Activated T-helper 1 cell treated with anti-CD3 and anti-CD28 coated beads, Interleukin-2, amount 50 U/mL, for 16 hours (primary cell): Measurements from ENCODE around the gene PPM1H.

Experiments
- DNase-seq, 2 donors: peaks; one replicate each; pipeline ENCODE4 v3.0.0-alpha.2; 2020; ENCODE audit warnings: low read depth in 1 of 2, low spot score in 1 of 2

Gene PPM1H

DNA sequence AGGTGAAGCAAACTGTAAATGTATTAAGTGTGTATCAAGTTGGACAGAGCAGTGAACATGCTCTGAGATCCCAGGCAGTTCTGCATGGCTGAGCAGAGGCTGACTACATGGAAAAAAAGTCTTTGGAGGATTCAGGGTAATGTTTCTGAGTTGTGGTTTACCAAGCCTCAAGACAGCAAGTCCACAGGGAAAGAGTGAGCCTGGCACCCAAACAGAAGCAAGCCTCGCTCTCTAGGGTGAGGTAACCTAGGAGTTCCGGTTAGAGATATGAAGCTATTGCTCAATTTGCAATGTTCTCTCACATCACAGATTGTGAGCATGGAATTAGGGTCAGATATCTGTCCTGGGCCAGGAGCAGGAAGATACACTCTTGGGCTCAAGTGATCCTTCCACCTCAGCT, 309.7 kb downstream of the PPM1H start:
- DNase-seq: no peak

DNA sequence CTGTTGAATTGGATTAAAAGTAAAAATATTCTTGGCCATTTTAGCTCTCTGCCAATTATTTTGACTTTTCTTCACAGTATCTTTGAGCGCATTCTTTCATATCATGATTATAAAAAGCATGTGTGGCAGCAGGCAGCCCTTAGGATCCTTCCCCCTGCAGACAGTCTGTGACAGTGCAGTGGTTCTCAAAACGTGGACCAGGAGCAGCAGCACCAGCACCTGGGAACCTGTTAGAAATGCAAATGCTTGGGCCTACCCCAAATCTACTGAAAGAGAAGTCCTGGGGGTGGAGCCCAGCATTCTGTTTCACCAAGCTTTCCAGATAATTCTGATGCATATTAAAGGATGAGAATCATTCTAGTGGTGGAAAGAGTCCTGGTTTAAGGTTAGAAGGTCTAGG, 312.8 kb downstream of the PPM1H start:
- DNase-seq: no peak

DNA sequence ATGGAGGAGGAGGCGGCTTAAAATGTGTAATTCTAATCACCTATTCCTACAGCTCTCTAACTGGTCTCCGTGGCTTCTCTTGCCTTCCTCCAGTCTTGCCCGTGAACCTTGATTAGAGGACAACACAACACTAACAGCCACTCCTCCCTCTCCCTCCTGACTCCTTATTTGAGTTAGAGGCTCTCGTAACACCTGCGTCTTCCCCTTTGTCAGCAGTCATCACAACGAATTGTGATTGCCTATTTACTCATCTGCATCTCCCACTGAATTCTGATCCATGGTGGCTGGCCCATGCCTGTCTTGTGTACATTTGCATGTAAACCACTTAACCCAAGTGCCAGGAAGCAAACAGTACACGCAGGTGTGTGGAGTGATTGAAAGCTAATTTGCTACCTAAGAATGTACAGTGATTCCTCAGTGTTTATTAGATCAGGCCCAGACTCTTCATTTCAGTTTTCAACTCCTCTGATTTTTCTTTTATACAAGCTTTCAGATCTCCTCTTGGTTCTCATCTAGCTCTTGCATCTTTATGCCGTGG, 313.8 kb downstream of the PPM1H start:
- no peak for DNase-seq

DNA sequence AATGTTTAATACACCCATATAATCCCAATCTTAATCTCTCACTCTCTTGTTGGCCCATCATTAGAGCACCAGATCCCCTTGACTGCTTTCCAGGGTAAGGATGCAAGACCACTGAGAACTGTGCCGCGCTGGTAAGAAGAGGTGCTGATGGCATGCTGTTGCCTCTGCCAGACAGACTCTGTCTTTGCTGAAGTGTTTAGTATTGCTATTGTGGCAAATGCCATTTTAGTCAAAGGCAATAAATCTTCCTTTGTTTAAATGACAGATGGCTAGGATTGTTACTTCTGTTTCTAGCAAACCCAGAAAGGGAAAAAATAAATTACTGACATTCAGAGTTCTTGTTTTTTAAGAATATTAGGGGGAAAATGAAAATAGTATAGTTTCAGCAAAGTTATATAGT, 316.0 kb downstream of the PPM1H start:
- DNase-seq: no peak

DNA sequence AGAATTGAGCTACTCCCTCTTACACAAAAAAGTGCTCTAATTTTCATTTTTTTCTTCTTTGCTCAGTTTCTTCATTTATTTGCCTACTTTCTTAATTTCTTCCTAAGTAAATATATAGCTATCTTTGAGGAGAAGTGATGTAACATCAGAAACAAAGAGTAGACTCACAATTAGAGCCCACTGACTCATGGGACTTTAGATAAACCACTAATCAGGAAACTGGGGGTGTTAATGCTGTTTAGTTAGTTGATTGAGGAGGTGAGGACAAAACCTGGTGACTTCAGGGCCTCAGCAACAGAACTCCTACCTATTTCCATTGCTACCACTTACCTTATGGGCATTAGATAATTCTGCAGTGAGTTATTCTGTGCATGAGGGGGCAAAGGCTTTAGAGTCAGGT, 316.6 kb downstream of the PPM1H start:
- no peak for DNase-seq

DNA sequence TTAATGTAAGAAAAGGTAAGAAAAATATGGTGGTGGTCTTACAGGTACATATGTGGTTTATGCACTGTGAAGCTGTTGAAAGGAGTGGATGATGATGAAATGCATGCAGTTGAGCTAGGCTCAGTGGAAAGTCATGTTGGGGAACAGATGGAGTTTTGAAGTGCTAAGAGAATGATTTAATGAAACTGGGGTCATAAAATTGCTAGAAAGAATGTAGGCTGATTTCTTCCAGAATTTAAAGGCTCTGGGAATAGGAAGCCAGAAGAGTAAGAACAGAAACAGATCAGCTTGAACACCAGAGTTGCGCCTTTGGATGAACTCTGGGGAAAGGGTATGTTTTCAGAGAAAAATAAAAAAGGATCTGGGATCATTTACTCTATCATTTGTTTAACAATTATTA, 321.9 kb downstream of the PPM1H start:
- DNase-seq: no peak

DNA sequence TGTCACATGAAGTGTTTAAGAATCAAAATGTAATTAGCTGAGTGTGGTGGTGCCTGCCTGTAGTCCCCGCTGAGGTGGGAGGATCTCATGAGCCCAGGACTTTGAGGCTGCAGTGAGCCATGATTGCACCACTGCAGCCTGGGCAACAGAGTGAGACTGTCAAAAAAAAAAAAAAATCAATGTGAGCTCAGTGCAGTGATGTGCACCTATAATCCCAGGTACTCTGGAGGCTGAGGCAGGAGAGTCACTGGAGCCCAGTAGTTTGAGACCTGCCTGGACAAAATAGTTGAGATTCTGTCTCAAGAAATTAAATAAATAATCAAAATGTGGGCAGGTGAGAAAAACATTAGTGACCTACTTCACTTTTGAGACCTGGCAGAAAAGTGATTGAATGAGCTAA, 328.3 kb downstream of the PPM1H start:
- DNase-seq: no peak

DNA sequence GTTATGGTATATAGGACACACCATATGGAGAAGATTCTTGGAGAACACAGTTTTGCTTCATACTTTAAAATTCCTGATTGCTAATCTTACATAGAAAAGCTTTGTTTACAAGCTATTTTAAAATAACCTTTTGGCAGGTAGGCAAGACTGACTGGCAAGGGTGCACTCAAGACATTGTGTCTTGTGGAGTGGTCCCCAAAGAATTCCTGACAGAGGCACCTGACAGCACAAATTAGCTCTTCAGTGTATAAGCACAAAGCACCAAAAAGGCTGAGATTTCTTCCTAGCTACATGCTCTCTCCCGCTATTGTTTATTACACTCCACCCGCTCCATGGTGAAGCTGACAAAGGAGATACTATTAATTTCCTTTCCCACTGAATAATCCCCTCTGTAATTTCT, 329.0 kb downstream of the PPM1H start:
- DNase-seq: no peak

DNA sequence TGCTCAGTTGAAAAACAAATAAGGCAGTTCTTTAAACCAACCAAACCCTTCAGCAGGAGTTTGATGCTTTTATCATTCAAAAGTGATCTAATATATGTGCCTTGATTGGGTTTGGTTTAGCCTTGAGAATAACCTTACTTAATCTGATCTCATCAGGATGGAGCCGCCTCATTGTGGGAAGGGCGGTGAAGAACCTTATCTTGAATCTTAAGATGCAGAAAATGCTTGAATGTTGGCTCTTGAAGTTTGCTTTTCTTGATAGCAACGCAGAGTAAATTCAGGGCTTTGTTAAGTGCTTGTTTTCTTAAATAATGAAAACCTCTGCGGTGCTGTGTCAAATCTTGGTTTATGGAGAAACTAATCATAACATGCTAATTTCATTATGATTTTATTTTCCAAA, 330.1 kb downstream of the PPM1H start:
- no peak for DNase-seq

DNA sequence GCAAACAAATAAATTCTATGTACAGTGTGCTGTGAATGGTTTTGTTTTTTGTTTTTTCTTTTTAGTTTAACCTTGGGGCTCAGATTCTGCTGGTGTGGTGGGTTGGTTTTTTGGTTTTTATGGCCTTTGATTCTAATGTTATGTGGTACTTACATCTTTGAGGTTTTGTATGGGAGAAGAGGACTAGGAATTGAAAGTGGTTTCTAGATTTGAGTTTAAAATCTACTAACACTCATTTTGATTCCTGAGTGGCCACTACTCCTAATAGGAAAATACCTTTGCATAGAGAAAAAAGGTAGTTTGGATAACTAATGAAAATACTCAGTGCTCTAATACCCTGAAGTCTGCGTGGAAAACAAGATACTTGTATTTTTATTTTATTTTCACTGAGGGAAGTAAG, 330.6 kb downstream of the PPM1H start:
- no peak for DNase-seq

DNA sequence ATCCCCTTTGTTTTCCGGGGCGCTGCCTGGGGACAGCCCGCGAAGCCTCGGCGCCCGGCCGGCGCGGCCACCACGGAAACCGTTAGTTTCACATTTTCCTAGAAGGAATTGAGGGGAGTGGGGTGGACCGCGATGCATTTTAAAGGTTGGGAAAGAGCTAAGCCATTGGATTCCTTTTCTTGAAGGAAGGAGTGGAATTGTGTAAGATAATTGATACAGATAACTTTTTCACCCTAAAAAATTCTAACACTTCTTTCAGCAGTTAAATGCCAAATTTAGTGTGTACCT, 331.2 kb downstream of the PPM1H start:
- DNase-seq: no peak

DNA sequence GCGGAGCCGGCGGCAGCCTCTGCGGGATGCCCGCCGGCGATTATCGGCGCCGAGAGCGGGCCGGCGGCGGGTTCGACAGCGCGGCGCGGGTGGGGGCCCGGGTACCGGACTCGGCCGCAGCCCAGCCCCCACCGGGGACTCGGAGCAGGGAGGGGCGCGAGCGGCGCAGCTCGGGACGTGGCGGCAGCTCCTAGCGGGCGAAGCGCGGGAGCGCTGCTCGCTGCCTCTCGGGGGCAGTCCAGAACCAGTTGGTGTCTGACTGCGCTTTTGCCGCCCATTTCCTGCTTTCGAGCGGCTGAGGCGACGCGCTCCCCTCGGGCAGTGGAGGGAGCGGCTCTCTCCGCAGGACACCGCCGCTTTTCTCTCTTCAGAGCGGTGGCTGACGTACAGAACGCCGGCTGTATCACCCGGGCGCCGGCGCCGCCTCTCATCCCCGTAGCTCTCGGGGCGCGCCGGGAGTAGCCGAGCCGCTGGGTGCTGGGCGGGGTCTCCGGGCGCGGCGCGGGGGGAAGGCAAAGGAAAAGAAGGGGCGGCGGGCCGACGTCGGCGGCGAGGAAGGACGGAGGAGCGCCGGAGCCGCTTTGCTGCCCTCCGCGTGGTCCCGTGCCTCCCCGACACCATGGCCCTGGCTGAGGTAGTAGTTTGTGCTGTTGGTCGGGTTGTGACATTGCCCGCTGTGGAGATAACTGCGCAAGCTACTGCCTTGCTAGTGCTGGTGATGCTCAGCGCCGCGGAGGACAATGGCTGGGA, 331.7 kb downstream of the PPM1H start:
- DNase-seq: peak; percentile 50 to 75

DNA sequence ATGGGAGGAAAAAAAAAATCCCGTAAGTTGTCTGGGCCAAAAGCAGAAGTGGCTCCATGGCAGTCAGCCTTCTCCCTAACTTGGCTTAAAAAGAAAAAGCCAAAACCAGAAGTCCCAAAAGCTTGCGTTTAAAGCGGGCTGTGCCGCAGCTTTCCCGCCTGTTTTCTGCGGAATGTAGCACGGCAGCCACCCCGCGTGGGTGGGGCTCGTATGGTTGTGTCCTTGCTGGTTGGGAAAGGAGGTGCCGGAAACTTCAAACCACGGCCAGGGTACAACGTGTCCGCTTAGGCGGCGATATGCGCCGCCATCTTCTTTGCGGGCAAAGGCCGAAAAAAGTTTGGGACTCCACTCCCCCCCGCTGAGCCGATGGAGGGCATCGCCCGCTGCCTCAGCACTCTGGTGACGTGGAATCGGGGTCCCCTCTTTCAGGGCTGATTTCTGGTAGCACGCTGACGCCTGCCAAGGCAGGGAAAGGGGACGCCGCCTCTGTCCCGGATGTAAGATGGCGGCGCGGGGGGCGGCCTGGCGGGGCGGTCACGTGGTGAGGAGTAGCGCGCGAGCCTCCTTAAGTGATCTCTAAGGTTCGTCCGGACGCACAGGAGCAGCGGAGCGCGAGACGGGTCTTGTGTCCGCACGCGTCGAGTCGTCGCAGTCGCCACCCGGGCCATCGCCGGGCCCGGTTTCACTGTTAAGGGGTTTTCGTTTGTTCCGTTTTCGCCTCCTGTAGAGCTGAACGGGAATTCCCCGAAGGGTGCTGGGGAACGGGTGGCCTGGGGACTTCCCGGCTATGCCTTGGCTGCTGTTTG, 332.5 kb downstream of the PPM1H start:
- peak; percentile 67 to 69 for DNase-seq

DNA sequence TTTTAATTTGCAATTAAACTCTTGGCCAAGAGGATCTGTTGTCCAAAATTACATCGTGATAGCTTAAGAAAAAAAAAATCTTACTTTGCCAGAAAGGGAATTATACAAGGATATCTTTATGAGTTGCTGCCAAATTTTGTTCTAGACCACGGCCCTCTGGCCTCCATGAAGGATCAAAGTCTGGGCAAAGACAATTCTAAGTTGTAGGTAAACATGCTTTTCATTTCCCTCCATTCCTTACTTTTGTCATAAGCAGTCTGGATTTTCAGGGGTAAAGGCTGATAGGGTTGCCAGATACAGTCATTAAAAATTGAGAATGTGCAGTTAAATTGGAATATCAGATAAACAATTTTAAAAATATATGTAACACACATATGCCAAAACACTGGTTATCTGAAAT, 333.2 kb downstream of the PPM1H start:
- no peak for DNase-seq

DNA sequence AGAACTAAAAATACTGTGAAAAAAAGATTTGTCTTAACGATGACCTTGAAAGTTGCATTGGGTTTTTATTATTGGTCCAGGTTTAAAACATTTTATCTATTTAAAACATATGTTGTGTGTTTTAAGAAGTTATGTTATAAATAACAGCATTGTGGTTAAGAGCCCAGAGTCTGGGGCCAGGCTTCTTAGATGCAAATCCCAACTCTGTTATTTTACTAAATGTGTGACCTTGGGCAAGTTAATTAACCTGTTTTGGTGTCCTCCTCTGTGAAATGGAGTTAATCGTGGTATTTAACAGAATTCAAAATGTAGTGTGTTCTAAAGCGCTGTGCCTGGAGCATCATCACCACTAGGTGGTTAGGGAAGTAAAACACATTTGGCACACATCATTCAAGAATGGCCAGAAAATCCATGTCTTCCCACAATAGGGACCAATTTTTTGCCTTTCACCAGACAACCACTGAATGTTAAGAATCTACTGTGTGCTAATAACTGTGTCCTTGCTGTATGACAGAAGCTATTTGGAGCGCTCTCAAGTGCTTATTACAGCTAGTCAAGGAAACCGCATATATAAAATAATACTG, 335.0 kb downstream of the PPM1H start:
- no peak for DNase-seq

DNA sequence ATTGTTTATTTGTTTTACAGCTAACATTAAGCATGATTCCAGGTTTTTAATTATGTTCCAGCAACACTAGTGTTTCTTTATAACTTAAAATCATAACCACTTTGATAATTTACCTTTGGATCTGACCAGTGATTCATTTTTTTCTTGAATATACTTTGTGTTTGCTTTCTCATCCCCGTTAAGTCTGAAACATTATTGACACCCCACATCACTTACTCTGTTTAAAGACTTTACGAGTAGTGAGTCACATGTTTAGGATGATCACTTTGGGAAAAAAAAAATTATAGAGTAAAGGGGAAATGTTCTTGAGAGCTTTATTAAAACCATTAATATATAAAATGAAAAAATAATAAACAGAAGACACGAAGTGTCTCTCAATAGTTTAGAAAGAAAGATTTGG, 336.1 kb downstream of the PPM1H start:
- no peak for DNase-seq

DNA sequence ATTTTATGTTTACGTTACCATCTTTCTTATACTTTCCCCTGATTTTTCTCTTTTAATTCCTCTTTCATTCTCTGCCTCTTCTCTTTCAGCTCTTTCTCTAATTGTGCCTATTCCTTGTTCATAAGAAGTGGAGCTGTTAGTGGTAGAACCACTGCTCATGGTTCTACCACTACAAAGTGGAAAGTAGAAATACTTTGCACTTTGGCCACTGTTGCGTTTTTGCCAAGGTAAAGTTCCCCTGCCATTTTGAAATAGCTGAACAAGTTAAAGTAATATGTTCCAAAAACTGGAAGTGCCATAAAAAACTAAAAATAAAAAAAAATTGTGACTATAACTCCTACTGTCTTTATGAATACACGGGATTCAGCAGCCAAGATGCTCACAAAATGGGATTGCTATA, 337.7 kb downstream of the PPM1H start:
- no peak for DNase-seq
